ENCODE results near the gene HOXB6. TPM values are rescaled to one million over a fixed set of nuclear protein-coding genes. Genes with fewer than 3 reads are reported as not detected.

Gene HOXB6
- total RNA-seq, 1 donor from 2014 or later, result 0.52 TPM

GRCh38 chr17:48546137-48546923 lies 58.5 kb downstream of the HOXB6 start:
- H3K27me3 Mint-ChIP-seq (ENCODE audit: low read depth), result peaks cover 1% of the 10 kb centered on the region
- no peaks in the 10 kb centered on the region for H3K9me3 Mint-ChIP-seq
- H3K4me3 Mint-ChIP-seq (ENCODE audit: low read depth), result peak overlapping the region; percentile 56
- peak overlapping the region; percentile 82 for H3K27ac Mint-ChIP-seq
- no peak for DNase-seq (ENCODE audit: low spot score)
- peaks cover 15% of the 10 kb centered on the region for H3K36me3 Mint-ChIP-seq (ENCODE audit: low read depth)
- peaks cover 39% of the 10 kb centered on the region for H3K4me1 Mint-ChIP-seq (ENCODE audit: low read depth)
- intact Hi-C loops (cut with micrococcal nuclease), result loop anchor here (2.0 kb wide), 2 partner anchors 32 to 36 kb away; partner anchors contain the start of gene HOXB4

Other genes starting within 250 kb of the HOXB6 start
- gene SKAP1, start 174.8 kb downstream of the HOXB6 start, total RNA-seq, result 60.5 and 67.9 TPM in 2 replicates
- not detected in 2 replicates for gene HOXB1, start 74.0 kb downstream of the HOXB6 start, total RNA-seq
- 22.2 and 23.9 TPM in 2 replicates for gene HOXB2, start 59.9 kb downstream of the HOXB6 start, total RNA-seq
- gene HOXB4, start 26.6 kb downstream of the HOXB6 start, total RNA-seq, result 3.0 and 3.3 TPM in 2 replicates
- 3.8 and 4.6 TPM in 2 replicates for gene HOXB3, start 14.7 kb downstream of the HOXB6 start, total RNA-seq
- not detected in 2 replicates for gene HOXB5, start 11.2 kb downstream of the HOXB6 start, total RNA-seq
- gene HOXB7, start 6.0 kb upstream of the HOXB6 start, total RNA-seq, result 0.39 and 0.64 TPM in 2 replicates
- not detected in 2 replicates for gene HOXB8, start 10.3 kb upstream of the HOXB6 start, total RNA-seq
- gene HOXB9, start 21.4 kb upstream of the HOXB6 start, total RNA-seq, result 0.16 TPM in 2 replicates
- not detected in 2 replicates for gene PRAC1, start 117.5 kb upstream of the HOXB6 start, total RNA-seq
- gene PRAC2, start 118.2 kb upstream of the HOXB6 start, total RNA-seq, result not detected in 2 replicates
- not detected in 2 replicates for gene HOXB13, start 123.8 kb upstream of the HOXB6 start, total RNA-seq
- 0.07 TPM in 1 of 2 replicates, not detected in the other for gene TTLL6, start 212.2 kb upstream of the HOXB6 start, total RNA-seq
- gene CALCOCO2, start 226.0 kb upstream of the HOXB6 start, total RNA-seq, result 51.7 and 53.7 TPM in 2 replicates